HEK293 (cell line): ENCODE measurements around the gene CDKN2AIP.

Experiments
- CTCF ChIA-PET: fragments of 350-600 bp; formaldehyde crosslinking; extraction: SDS; loops from one replicate; lab custom pipeline; 2021; ENCODE audit warnings: antibody characterized with exemption; lab: Yijun Ruan, JAX
- POLR2A ChIA-PET: fragments of 300-600 bp; formaldehyde crosslinking; extraction: SDS; loops from one replicate; lab custom pipeline; 2020; ENCODE audit warnings: antibody characterized with exemption, inconsistent platforms; lab: Yijun Ruan, JAX
- H3K27ac ChIP-seq: fragments of 200-500 bp; sonication (Bioruptor generic); 2 replicates; pipeline ENCODE4 v1.5.1; 2014; ENCODE audit warnings: low read depth, low read length, control low read depth, inconsistent platforms; ENCODE audit errors: extremely low read depth
- H3K36me3 ChIP-seq, 2 experiments: fragments of 200-500 bp in 1 of 2; sonication (Bioruptor generic) in 1 of 2; 1 replicate in 1 of 2; 2 replicates in 1 of 2; pipeline ENCODE4 v1.5.1; 2014 to 2017; ENCODE audit warnings: inconsistent platforms in 2 of 2, low read length in 2 of 2; ENCODE audit not compliant: control insufficient read depth in 2 of 2, insufficient read depth in 1 of 2
- H3K4me1 ChIP-seq: fragments of 200-500 bp; sonication (Bioruptor generic); 2 replicates; pipeline ENCODE4 v1.5.1; 2014; ENCODE audit warnings: mild to moderate bottlenecking, low read length, inconsistent platforms; ENCODE audit not compliant: control insufficient read depth, insufficient read depth
- H3K4me3 ChIP-seq: 2 replicates; pipeline ENCODE4 v1.5.1; 2011; ENCODE audit warnings: low read depth, mild to moderate bottlenecking, control low read depth, low read length, moderate library complexity
- H3K9me3 ChIP-seq: fragments of 200-500 bp; sonication (Bioruptor generic); 2 replicates; pipeline ENCODE4 v1.5.1; 2014; ENCODE audit warnings: low read depth, low read length, inconsistent platforms; ENCODE audit not compliant: control insufficient read depth, insufficient read depth
- GLI4 ChIP-seq: fragments of 450-650 bp; formaldehyde crosslinking; IDR thresholded peaks from 2 replicates; pipeline ENCODE4 v1.5.1; 2016; ENCODE audit warnings: missing biosample characterization, missing genetic modification characterization
- KLF1 ChIP-seq: fragments of 450-650 bp; formaldehyde crosslinking; IDR thresholded peaks from 2 replicates; pipeline ENCODE4 v1.5.1; 2016; ENCODE audit warnings: missing biosample characterization, missing genetic modification characterization
- KLF7 ChIP-seq: fragments of 450-650 bp; formaldehyde crosslinking; IDR thresholded peaks from 2 replicates; pipeline ENCODE4 v1.5.1; 2016; ENCODE audit warnings: missing biosample characterization, missing genetic modification characterization, borderline replicate concordance
- KLF9 ChIP-seq: fragments of 450-650 bp; formaldehyde crosslinking; IDR thresholded peaks from 2 replicates; pipeline ENCODE4 v1.5.1; 2016; ENCODE audit warnings: missing biosample characterization, missing genetic modification characterization, low read depth
- MEIS1 ChIP-seq: sonication (generic); formaldehyde crosslinking; IDR thresholded peaks from 2 replicates; pipeline ENCODE4 v1.8.1; 2022; ENCODE audit warnings: missing genetic modification reagents, mild to moderate bottlenecking, borderline replicate concordance
- OSR2 ChIP-seq: fragments of 450-650 bp; formaldehyde crosslinking; IDR thresholded peaks from 2 replicates; pipeline ENCODE4 v1.5.1; 2016; ENCODE audit warnings: missing biosample characterization, missing genetic modification characterization
- ZBTB49 ChIP-seq: fragments of 450-650 bp; formaldehyde crosslinking; IDR thresholded peaks from 2 replicates; pipeline ENCODE4 v1.5.1; 2016; ENCODE audit warnings: missing biosample characterization, missing genetic modification characterization, low read depth
- ZEB2 ChIP-seq: fragments of 450-650 bp; formaldehyde crosslinking; IDR thresholded peaks from 2 replicates; pipeline ENCODE4 v1.5.1; 2016; ENCODE audit warnings: missing biosample characterization, missing genetic modification characterization
- ZFP37 ChIP-seq: fragments of 450-650 bp; formaldehyde crosslinking; IDR thresholded peaks from 2 replicates; pipeline ENCODE4 v1.5.1; 2016; ENCODE audit warnings: missing biosample characterization, missing genetic modification characterization
- ZNF121 ChIP-seq: fragments of 450-650 bp; formaldehyde crosslinking; IDR thresholded peaks from 2 replicates; pipeline ENCODE4 v1.5.1; 2016; ENCODE audit warnings: missing biosample characterization, missing genetic modification characterization
- ZNF184 ChIP-seq: fragments of 450-650 bp; IDR thresholded peaks from 2 replicates; pipeline ENCODE4 v1.5.1; 2018; ENCODE audit warnings: missing biosample characterization, mild to moderate bottlenecking, missing genetic modification characterization
- ZNF2 ChIP-seq: fragments of 450-650 bp; formaldehyde crosslinking; IDR thresholded peaks from 2 replicates; pipeline ENCODE4 v1.5.1; 2016; ENCODE audit warnings: missing biosample characterization, missing genetic modification characterization
- ZNF350 ChIP-seq: fragments of 450-650 bp; formaldehyde crosslinking; IDR thresholded peaks from 2 replicates; pipeline ENCODE4 v1.5.0; 2017; ENCODE audit warnings: missing biosample characterization, mild to moderate bottlenecking, missing genetic modification characterization
- ZNF433 ChIP-seq: fragments of 450-650 bp; formaldehyde crosslinking; IDR thresholded peaks from 2 replicates; pipeline ENCODE4 v1.5.1; 2016; ENCODE audit warnings: missing biosample characterization, missing genetic modification characterization, low read depth
- ZNF473 ChIP-seq: fragments of 450-650 bp; formaldehyde crosslinking; IDR thresholded peaks from 2 replicates; pipeline ENCODE4 v1.5.1; 2017; ENCODE audit warnings: missing biosample characterization, missing genetic modification characterization
- ZNF555 ChIP-seq: fragments of 450-650 bp; formaldehyde crosslinking; conservative IDR thresholded peaks from 2 replicates; pipeline ENCODE4 v1.5.1; 2017; ENCODE audit warnings: missing biosample characterization, mild to moderate bottlenecking, missing genetic modification characterization, inconsistent platforms
- ZNF580 ChIP-seq: fragments of 450-650 bp; formaldehyde crosslinking; IDR thresholded peaks from 2 replicates; pipeline ENCODE4 v1.5.1; 2016; ENCODE audit warnings: missing biosample characterization, missing genetic modification characterization
- ZNF585B ChIP-seq: fragments of 450-650 bp; formaldehyde crosslinking; IDR thresholded peaks from 2 replicates; pipeline ENCODE4 v1.5.1; 2016; ENCODE audit warnings: missing biosample characterization, missing genetic modification characterization
- ZNF654 ChIP-seq: fragments of 450-650 bp; formaldehyde crosslinking; IDR thresholded peaks from 2 replicates; pipeline ENCODE4 v1.5.1; 2016; ENCODE audit warnings: low read depth, missing biosample characterization, missing genetic modification characterization
- ZNF664 ChIP-seq: fragments of 450-650 bp; formaldehyde crosslinking; IDR thresholded peaks from 2 replicates; pipeline ENCODE4 v1.5.1; 2016; ENCODE audit warnings: missing biosample characterization, missing genetic modification characterization
- ZNF747 ChIP-seq: fragments of 450-650 bp; formaldehyde crosslinking; IDR thresholded peaks from 2 replicates; pipeline ENCODE4 v1.5.1; 2016; ENCODE audit warnings: missing biosample characterization, missing genetic modification characterization
- ZNF768 ChIP-seq: fragments of 450-650 bp; formaldehyde crosslinking; IDR thresholded peaks from 2 replicates; pipeline ENCODE4 v1.5.1; 2018; ENCODE audit warnings: missing biosample characterization, mild to moderate bottlenecking, missing genetic modification characterization
- ZNF792 ChIP-seq: fragments of 450-650 bp; formaldehyde crosslinking; IDR thresholded peaks from 2 replicates; pipeline ENCODE4 v1.5.1; 2016; ENCODE audit warnings: missing biosample characterization, missing genetic modification characterization
- TF ChIP-seq, protein P1 (sequence below): fragments of 450-650 bp; formaldehyde crosslinking; IDR thresholded peaks from 2 replicates; pipeline ENCODE4 v1.5.1; 2016; ENCODE audit warnings: missing biosample characterization, missing genetic modification characterization, borderline replicate concordance
- TF ChIP-seq, protein P2 (sequence below): fragments of 450-650 bp; formaldehyde crosslinking; IDR thresholded peaks from 2 replicates; pipeline ENCODE4 v1.5.1; 2016; ENCODE audit warnings: missing biosample characterization, missing genetic modification characterization

The CDKN2AIP gene

GRCh38 chr4:183441276-183441675 lies 3.2 kb upstream of the CDKN2AIP start:
- ChIA-PET CTCF (no interaction called here), POLR2A (no interaction called here)
- Histone ChIP-seq H3K9me3 (no peaks in the 10 kb centered on the region), H3K4me3 (no peak overlapping the region), H3K4me1 (no peaks in the 10 kb centered on the region), H3K36me3 (peaks cover 0 to 6% of the 10 kb centered on the region in 2 experiments; a peak in 1 of 3 replicates), H3K27ac (no peak overlapping the region)
- TF ChIP-seq KLF1 (tag by site-specific recombination) = no peak
- no peak for TF ChIP-seq ZNF433 (tag by site-specific recombination)
- no peak for TF ChIP-seq ZNF2 (tag by site-specific recombination)
- no peak for TF ChIP-seq ZNF350 (tag by site-specific recombination)
- TF ChIP-seq ZNF664 (tag by site-specific recombination) = no peak
- TF ChIP-seq ZNF580 (tag by site-specific recombination) = no peak
- TF ChIP-seq ZNF747 (tag by site-specific recombination) = no peak
- no peak for TF ChIP-seq MEIS1 (CRISPR knock-in tag)
- no peak for TF ChIP-seq KLF9 (tag by site-specific recombination)
- no peak for TF ChIP-seq ZNF768
- no peak for TF ChIP-seq ZNF585B
- TF ChIP-seq ZNF121 = no peak
- no peak for TF ChIP-seq ZBTB49 (tag by site-specific recombination)
- TF ChIP-seq KLF7 (tag by site-specific recombination) = no peak
- no peak for TF ChIP-seq OSR2 (tag by site-specific recombination)
- no peak for TF ChIP-seq ZNF654 (tag by site-specific recombination)
- TF ChIP-seq, protein P1, sequence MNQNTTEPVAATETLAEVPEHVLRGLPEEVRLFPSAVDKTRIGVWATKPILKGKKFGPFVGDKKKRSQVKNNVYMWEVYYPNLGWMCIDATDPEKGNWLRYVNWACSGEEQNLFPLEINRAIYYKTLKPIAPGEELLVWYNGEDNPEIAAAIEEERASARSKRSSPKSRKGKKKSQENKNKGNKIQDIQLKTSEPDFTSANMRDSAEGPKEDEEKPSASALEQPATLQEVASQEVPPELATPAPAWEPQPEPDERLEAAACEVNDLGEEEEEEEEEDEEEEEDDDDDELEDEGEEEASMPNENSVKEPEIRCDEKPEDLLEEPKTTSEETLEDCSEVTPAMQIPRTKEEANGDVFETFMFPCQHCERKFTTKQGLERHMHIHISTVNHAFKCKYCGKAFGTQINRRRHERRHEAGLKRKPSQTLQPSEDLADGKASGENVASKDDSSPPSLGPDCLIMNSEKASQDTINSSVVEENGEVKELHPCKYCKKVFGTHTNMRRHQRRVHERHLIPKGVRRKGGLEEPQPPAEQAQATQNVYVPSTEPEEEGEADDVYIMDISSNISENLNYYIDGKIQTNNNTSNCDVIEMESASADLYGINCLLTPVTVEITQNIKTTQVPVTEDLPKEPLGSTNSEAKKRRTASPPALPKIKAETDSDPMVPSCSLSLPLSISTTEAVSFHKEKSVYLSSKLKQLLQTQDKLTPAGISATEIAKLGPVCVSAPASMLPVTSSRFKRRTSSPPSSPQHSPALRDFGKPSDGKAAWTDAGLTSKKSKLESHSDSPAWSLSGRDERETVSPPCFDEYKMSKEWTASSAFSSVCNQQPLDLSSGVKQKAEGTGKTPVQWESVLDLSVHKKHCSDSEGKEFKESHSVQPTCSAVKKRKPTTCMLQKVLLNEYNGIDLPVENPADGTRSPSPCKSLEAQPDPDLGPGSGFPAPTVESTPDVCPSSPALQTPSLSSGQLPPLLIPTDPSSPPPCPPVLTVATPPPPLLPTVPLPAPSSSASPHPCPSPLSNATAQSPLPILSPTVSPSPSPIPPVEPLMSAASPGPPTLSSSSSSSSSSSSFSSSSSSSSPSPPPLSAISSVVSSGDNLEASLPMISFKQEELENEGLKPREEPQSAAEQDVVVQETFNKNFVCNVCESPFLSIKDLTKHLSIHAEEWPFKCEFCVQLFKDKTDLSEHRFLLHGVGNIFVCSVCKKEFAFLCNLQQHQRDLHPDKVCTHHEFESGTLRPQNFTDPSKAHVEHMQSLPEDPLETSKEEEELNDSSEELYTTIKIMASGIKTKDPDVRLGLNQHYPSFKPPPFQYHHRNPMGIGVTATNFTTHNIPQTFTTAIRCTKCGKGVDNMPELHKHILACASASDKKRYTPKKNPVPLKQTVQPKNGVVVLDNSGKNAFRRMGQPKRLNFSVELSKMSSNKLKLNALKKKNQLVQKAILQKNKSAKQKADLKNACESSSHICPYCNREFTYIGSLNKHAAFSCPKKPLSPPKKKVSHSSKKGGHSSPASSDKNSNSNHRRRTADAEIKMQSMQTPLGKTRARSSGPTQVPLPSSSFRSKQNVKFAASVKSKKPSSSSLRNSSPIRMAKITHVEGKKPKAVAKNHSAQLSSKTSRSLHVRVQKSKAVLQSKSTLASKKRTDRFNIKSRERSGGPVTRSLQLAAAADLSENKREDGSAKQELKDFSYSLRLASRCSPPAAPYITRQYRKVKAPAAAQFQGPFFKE = no peak

GRCh38 chr4:183443655-183444213 lies 702 bp upstream of the CDKN2AIP start:
- ChIA-PET POLR2A (interaction anchor here (0.6 to 1.9 kb wide), 5 partner anchors 10 to 91 kb away, joined by 4 to 5 read pairs (median 4); partner anchors contain the start of gene ING2), CTCF (interaction anchor here (0.8 kb wide), 1 partner anchor 101 kb away, joined by 3 read pairs; no protein-coding TSS in a partner anchor)
- H3K9me3 ChIP-seq = no peaks in the 10 kb centered on the region
- H3K4me3 ChIP-seq = peak overlapping the region; percentile 94
- H3K27ac ChIP-seq = peak overlapping the region; percentile 97
- 0 out of 2 replicates have a peak, but pooled peaks cover 4% of the 10 kb centered on the region for H3K4me1 ChIP-seq
- H3K36me3 ChIP-seq = peaks cover 4 to 31% of the 10 kb centered on the region in 2 experiments; a peak in 1 of 3 replicates
- TF ChIP-seq ZNF792 (tag by site-specific recombination) = no peak
- TF ChIP-seq ZEB2 (tag by site-specific recombination) = 0 out of 2 replicates have a peak, but pooled peaks have one; percentile 18
- no peak for TF ChIP-seq ZNF473 (tag by site-specific recombination)
- TF ChIP-seq ZNF184 (tag by site-specific recombination) = no peak
- 0 out of 2 replicates have a peak, but pooled peaks have one; percentile 40 for TF ChIP-seq ZFP37 (tag by site-specific recombination)
- no peak for TF ChIP-seq ZNF555 (tag by site-specific recombination)
- TF ChIP-seq, protein P2, sequence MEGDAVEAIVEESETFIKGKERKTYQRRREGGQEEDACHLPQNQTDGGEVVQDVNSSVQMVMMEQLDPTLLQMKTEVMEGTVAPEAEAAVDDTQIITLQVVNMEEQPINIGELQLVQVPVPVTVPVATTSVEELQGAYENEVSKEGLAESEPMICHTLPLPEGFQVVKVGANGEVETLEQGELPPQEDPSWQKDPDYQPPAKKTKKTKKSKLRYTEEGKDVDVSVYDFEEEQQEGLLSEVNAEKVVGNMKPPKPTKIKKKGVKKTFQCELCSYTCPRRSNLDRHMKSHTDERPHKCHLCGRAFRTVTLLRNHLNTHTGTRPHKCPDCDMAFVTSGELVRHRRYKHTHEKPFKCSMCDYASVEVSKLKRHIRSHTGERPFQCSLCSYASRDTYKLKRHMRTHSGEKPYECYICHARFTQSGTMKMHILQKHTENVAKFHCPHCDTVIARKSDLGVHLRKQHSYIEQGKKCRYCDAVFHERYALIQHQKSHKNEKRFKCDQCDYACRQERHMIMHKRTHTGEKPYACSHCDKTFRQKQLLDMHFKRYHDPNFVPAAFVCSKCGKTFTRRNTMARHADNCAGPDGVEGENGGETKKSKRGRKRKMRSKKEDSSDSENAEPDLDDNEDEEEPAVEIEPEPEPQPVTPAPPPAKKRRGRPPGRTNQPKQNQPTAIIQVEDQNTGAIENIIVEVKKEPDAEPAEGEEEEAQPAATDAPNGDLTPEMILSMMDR (tag by site-specific recombination) = peak; percentile 34; the same call in 1 of the 2 replicates
- TF ChIP-seq GLI4 = no peak
